Activated gamma-delta T cell treated with Interleukin-2 at 50 U/mL for 16 hours (primary cell): ENCODE results near the gene ZNF10.

ENCODE experiments used
- DNase-seq: peaks from one replicate; pipeline ENCODE4 v3.0.0-alpha.2; 2020

The ZNF10 gene

DNA sequence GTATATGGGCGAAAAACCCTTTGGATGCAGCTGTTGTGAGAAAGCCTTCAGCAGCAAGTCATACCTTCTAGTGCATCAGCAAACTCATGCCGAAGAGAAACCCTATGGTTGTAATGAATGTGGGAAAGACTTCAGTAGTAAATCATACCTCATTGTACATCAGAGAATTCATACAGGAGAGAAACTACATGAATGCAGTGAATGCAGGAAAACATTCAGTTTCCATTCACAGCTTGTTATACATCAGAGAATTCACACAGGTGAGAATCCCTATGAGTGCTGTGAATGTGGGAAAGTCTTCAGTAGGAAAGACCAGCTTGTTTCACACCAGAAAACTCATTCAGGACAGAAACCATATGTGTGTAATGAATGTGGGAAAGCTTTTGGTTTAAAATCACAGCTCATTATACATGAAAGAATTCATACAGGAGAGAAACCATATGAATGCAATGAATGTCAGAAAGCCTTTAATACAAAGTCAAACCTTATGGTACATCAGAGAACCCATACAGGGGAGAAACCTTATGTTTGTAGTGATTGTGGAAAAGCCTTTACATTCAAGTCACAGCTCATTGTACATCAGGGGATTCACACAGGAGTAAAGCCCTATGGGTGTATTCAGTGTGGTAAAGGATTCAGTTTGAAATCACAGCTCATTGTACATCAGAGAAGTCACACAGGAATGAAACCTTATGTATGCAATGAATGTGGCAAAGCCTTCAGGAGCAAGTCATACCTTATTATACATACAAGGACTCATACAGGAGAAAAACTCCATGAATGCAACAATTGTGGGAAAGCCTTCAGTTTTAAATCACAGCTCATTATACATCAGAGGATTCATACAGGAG, 72.3 kb downstream of the ZNF10 start:
- no peak for DNase-seq

DNA sequence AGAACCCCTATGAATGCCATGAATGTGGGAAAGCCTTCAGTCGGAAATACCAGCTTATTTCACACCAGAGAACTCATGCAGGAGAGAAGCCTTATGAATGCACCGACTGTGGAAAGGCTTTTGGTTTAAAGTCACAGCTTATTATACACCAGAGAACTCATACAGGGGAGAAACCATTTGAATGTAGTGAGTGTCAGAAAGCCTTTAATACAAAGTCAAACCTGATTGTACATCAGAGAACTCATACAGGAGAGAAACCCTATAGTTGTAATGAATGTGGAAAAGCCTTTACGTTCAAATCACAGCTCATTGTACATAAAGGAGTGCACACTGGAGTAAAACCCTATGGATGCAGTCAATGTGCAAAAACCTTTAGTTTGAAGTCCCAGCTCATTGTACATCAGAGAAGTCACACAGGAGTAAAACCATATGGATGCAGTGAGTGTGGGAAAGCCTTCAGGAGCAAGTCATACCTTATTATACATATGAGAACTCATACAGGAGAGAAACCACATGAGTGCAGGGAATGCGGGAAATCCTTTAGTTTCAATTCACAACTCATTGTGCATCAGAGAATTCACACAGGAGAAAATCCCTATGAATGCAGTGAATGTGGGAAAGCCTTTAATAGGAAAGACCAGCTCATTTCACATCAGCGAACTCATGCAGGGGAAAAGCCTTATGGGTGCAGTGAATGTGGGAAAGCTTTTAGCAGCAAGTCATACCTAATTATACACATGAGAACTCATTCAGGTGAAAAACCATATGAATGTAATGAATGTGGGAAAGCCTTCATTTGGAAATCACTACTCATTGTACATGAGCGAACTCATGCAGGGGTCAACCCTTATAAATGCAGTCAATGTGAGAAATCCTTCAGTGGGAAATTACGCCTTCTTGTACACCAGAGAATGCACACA, 73.2 kb downstream of the ZNF10 start:
- no peak for DNase-seq

DNA sequence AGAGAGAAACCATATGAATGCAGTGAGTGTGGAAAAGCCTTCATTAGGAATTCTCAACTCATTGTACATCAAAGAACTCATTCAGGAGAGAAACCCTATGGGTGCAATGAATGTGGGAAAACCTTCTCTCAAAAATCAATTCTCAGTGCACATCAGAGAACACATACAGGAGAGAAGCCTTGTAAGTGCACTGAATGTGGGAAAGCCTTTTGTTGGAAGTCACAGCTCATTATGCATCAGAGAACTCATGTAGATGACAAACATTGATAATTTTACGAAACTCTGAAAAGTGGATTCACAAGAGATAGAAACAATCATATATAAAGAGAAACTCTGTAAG, 73.8 kb downstream of the ZNF10 start:
- DNase-seq: no peak

DNA sequence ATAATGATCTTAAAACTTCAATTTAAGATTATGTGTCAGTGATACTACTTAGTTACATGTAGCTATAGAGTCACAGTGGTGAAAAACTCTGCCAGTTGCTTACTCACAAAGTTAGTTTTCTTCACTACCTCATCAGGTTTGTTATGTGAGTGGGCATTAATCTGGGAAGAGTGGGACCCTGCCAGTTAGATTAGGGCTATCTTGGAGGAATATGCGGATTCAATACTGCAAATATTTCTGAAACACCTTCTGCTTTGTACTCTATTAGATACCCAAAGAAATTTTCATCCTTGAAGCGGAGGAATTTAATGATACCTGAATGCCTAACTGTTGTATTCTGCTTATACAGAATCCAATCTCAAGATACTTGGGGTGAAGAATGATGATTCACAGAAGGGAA, 76.0 kb downstream of the ZNF10 start:
- no peak for DNase-seq
